K562 (cell line): ENCODE data around the gene USB1. TPM values are rescaled to one million over a fixed set of nuclear protein-coding genes. Genes with fewer than 3 reads are reported as not detected.

ENCODE experiments used
- ATAC-seq: fragments of 200-7000 bp; cut with Tn5 transposase; 3 replicates; pipeline ENCODE4 v1.9.1; 2020; ENCODE audit warnings: moderate library complexity
- BruUV-seq: library from RNA; stranded (reverse); fragments of 400-500 nt; replicated peaks from 2 replicates; lab custom pipeline; 2021; lab: Mats Ljungman, UMichigan
- CTCF ChIA-PET: fragments of 300-600 bp; formaldehyde crosslinking; extraction: SDS; loops from one replicate; lab custom pipeline; 2021; ENCODE audit warnings: low intra/inter-chr PET ratio; lab: Yijun Ruan, JAX
- POLR2A ChIA-PET: fragments of 300-600, 350-650 bp; sonication (Branson Sonifier 250); formaldehyde crosslinking; extraction: SDS; loops from one replicate; lab custom pipeline; 2021; ENCODE audit warnings: antibody characterized with exemption, inconsistent platforms; lab: Yijun Ruan, JAX
- DNase-seq, 4 experiments: peaks; one replicate each; pipeline versions ENCODE4 v3.0.0 to v3.0.0-alpha.2; 2011 to 2018; ENCODE audit warnings: low spot score in 3 of 4, mixed read lengths in 3 of 4; ENCODE audit errors: extremely low read depth in 1 of 4
- FAIRE-seq: peaks from 2 replicates; lab custom pipeline; 2011; peaks lifted over from hg19 to GRCh38; lab: Jason Lieb, UNC
- H2AFZ ChIP-seq: 2 replicates; pipeline ENCODE4 v1.6.0; 2011; ENCODE audit warnings: low read depth, low read length, control low read depth, inconsistent platforms
- H3K27ac ChIP-seq: fragments of 200-600 bp; 3 replicates; pipeline ENCODE4 v1.8.0; 2011; ENCODE audit warnings: low read depth, mild to moderate bottlenecking, control low read depth, inconsistent platforms, low read length, moderate library complexity, mixed read lengths; ENCODE audit errors: extremely low read depth
- H3K27me3 ChIP-seq, 2 experiments: fragments of 300-600 bp in 1 of 2; 2 replicates in 1 of 2; 3 replicates in 1 of 2; pipeline versions ENCODE4 v1.6.0 to v1.8.0; 2011; ENCODE audit warnings: inconsistent platforms in 2 of 2, low read length in 2 of 2, mild to moderate bottlenecking in 1 of 2, mixed read lengths in 1 of 2, moderate library complexity in 1 of 2; ENCODE audit not compliant: control insufficient read depth in 2 of 2, insufficient read depth in 2 of 2
- H3K36me3 ChIP-seq: fragments of 300-600 bp; 3 replicates; pipeline ENCODE4 v1.8.0; 2011; ENCODE audit warnings: mild to moderate bottlenecking, low read length, inconsistent platforms; ENCODE audit not compliant: control insufficient read depth, insufficient read depth
- H3K4me1 ChIP-seq, 2 experiments: fragments of 200-600 bp in 1 of 2; replicated peaks in 1 of 2; 2 replicates in 1 of 2; 3 replicates in 1 of 2; pipeline versions ENCODE4 v1.5.1 to v1.8.0; 2011; ENCODE audit warnings: inconsistent platforms in 2 of 2, low read length in 2 of 2, mild to moderate bottlenecking in 1 of 2, mixed read lengths in 1 of 2, moderate library complexity in 1 of 2; ENCODE audit not compliant: control insufficient read depth in 2 of 2, insufficient read depth in 2 of 2
- H3K4me2 ChIP-seq: 2 replicates; pipeline ENCODE4 v1.6.1; 2011; ENCODE audit warnings: low read length, control low read depth, inconsistent platforms, mixed read lengths; ENCODE audit not compliant: insufficient read depth
- H3K4me3 ChIP-seq: fragments of 200-600 bp; sonication (generic), shearing (Covaris generic); 2 replicates; pipeline ENCODE4 v1.5.1; 2016; ENCODE audit warnings: control low read depth, inconsistent platforms
- H3K79me2 ChIP-seq: fragments of 200-600 bp; 3 replicates; pipeline ENCODE4 v1.8.0; 2011; ENCODE audit warnings: low read length, inconsistent platforms; ENCODE audit not compliant: control insufficient read depth, insufficient read depth
- H3K9ac ChIP-seq, 2 experiments: 2 replicates each; pipeline versions ENCODE4 v1.6.0 to v1.6.1; 2011; ENCODE audit warnings: low read depth in 2 of 2, low read length in 2 of 2, control low read depth in 1 of 2, inconsistent platforms in 1 of 2, mild to moderate bottlenecking in 1 of 2, mixed read lengths in 1 of 2; ENCODE audit not compliant: insufficient read depth in 1 of 2
- H3K9me1 ChIP-seq: one replicate; pipeline ENCODE4 v1.6.0; 2011; ENCODE audit warnings: inconsistent platforms, mild to moderate bottlenecking, low read length, moderate library complexity; ENCODE audit not compliant: control insufficient read depth, insufficient read depth
- H3K9me3 ChIP-seq: replicated peaks from 2 replicates; pipeline ENCODE4 v1.5.1; 2011; ENCODE audit warnings: low read depth, low read length, inconsistent platforms; ENCODE audit not compliant: control insufficient read depth, insufficient read depth
- H4K20me1 ChIP-seq: replicated peaks from 2 replicates; pipeline ENCODE4 v1.6.1; 2011; ENCODE audit warnings: low read length, inconsistent platforms, mixed read lengths; ENCODE audit not compliant: control insufficient read depth, insufficient read depth
- NFIC ChIP-seq: fragments of 450-650 bp; IDR thresholded peaks from 2 replicates; pipeline ENCODE4 v1.6.1; 2017; ENCODE audit warnings: mild to moderate bottlenecking, inconsistent platforms
- NFIX ChIP-seq: fragments of 250-450 bp; sonication (Bioruptor Pico); IDR thresholded peaks from 2 replicates; pipeline ENCODE4 v1.4.0; 2020; ENCODE audit warnings: low read depth, mild to moderate bottlenecking, moderate library complexity
- WGBS: fragments of 100-300 bp; shearing (Covaris generic); methylation state at CpG from one replicate; pipeline ENCODE4 v1.1.6; 2016; ENCODE audit warnings: low coverage, mixed read lengths; ENCODE audit not compliant: insufficient coverage; ENCODE audit errors: missing lambda C conversion rate; 5-methylcytosine and 5-hydroxymethylcytosine counted together
- in situ Hi-C: fragments of 300-500 bp; cut with MboI; formaldehyde crosslinking; loops from 4 replicates; pipeline ENCODE4 v1.15.0; 2018; ENCODE audit warnings: inconsistent platforms, mixed read lengths
- intact Hi-C: fragments of 100-400 bp; cut with micrococcal nuclease; formaldehyde crosslinking; loops from 2 replicates; pipeline ENCODE4 v1.14.2; 2022
- polyA plus RNA-seq, 8 experiments: library from polyadenylated mRNA; depleted of rRNA in 4 of 8; stranded (reverse) in 5 of 8; unstranded in 3 of 8; fragments of >200 nt; fragmentation: Nextera tagmentation in 2 of 8; fragmentation: Illumina TruSeq in 1 of 8; extraction: Ambion mirVana in 2 of 8; extraction: Trizol in 1 of 8; gene quantifications; 2 replicates each; pipeline versions ENCODE4 v1.2.1 to v1.2.3, GENCODE V29; 2011 to 2014; ENCODE audit warnings: inconsistent platforms in 1 of 8, missing spikeins in 1 of 8
- total RNA-seq, 7 experiments: library from RNA; depleted of rRNA in 6 of 7; stranded (reverse); fragments of >200 nt in 6 of 7; fragmentation: Illumina TruSeq in 2 of 7; extraction: Trizol in 2 of 7; gene quantifications; 2 replicates each; pipeline versions ENCODE4 v1.2.1 to v1.2.3, GENCODE V29; 2011 to 2021; ENCODE audit warnings: low replicate concordance in 1 of 7
- TF ChIP-seq, protein P1 (sequence below): fragments of 250-450 bp; sonication (Bioruptor Pico); IDR thresholded peaks from 2 replicates; pipeline ENCODE4 v1.5.0; 2020; ENCODE audit warnings: mild to moderate bottlenecking, borderline replicate concordance

USB1 gene
- total and polyA plus RNA-seq, 9 of the 15 experiments (the other 6 are each of a cell fraction or from before 2014, with no cell fraction given) = 11.6 to 73.6 (median 19.4) TPM

GRCh38 chr16:58038219-58038641 is 37.0 kb downstream of the USB1 start:
- Histone ChIP-seq H3K79me2 (peaks cover 2% of the 10 kb centered on the region; the same call in 1 of the 3 replicates), H3K4me1 (peaks cover 23 to 43% of the 10 kb centered on the region in 2 experiments), H3K27ac (no peak overlapping the region), H3K9me3 (no peaks in the 10 kb centered on the region), H2AFZ (no peak overlapping the region), H3K27me3 (no peaks in the 10 kb centered on the region), H3K9me1 (peaks cover 12% of the 10 kb centered on the region), H3K36me3 (peaks cover 39% of the 10 kb centered on the region; the same call in 2 of the 3 replicates), H3K4me3 (no peak overlapping the region), H4K20me1 (peaks cover 14% of the 10 kb centered on the region), H3K9ac (no peak overlapping the region), H3K4me2 (no peak overlapping the region)
- no peak for DNase-seq
- TF ChIP-seq, protein P1, sequence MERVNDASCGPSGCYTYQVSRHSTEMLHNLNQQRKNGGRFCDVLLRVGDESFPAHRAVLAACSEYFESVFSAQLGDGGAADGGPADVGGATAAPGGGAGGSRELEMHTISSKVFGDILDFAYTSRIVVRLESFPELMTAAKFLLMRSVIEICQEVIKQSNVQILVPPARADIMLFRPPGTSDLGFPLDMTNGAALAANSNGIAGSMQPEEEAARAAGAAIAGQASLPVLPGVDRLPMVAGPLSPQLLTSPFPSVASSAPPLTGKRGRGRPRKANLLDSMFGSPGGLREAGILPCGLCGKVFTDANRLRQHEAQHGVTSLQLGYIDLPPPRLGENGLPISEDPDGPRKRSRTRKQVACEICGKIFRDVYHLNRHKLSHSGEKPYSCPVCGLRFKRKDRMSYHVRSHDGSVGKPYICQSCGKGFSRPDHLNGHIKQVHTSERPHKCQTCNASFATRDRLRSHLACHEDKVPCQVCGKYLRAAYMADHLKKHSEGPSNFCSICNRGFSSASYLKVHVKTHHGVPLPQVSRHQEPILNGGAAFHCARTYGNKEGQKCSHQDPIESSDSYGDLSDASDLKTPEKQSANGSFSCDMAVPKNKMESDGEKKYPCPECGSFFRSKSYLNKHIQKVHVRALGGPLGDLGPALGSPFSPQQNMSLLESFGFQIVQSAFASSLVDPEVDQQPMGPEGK = no peak
- no peak for TF ChIP-seq NFIC
- no peak for TF ChIP-seq NFIX (CRISPR knock-in tag)
- no peak for FAIRE-seq
- intact Hi-C loops = no loop called here
- no TSS peak for BruUV-seq
- ChIA-PET CTCF (no interaction called here), POLR2A (no interaction called here)
- WGBS = 91% methylated on average over 11 of the region's 20 CpGs
- in situ Hi-C loops = no loop called here
- ATAC-seq = no peak
